NB4 (cell line): ENCODE data around the gene ALG1.
A peak's percentile ranks its signal among the peaks of the same experiment; 100 is the strongest.

Source experiments
- DNase-seq: peaks from one replicate; pipeline ENCODE4 v3.0.0; 2010; ENCODE audit warnings: low read depth
- H3K4me3 ChIP-seq: one replicate; pipeline ENCODE4 v1.5.1; 2011; ENCODE audit warnings: mild to moderate bottlenecking, low read depth, low read length, moderate library complexity
- CTCF ChIP-seq: IDR thresholded peaks from one replicate; pipeline ENCODE4 v1.5.1; 2012; ENCODE audit warnings: low read depth, low read length
- MAX ChIP-seq: IDR thresholded peaks from 2 replicates; pipeline ENCODE4 v1.6.1; 2011; ENCODE audit warnings: low read depth, low read length
- MYC ChIP-seq: IDR thresholded peaks from 2 replicates; pipeline ENCODE4 v1.6.1; 2011; ENCODE audit warnings: low read depth, low read length
- POLR2A ChIP-seq: IDR thresholded peaks from 2 replicates; pipeline ENCODE4 v1.6.1; 2011; ENCODE audit warnings: mild to moderate bottlenecking; ENCODE audit not compliant: insufficient read length; ENCODE audit errors: extremely low read depth

The ALG1 gene

GRCh38 chr16:5027575-5028235 is 43.9 kb upstream of the ALG1 start:
- H3K4me3 ChIP-seq = no peak overlapping the region
- DNase-seq = no peak
- TF ChIP-seq MAX (no peak), CTCF (no peak), POLR2A (no peak), MYC (no peak)

- no peak for DNase-seq
- H3K4me3 ChIP-seq = no peak overlapping the region
- TF ChIP-seq CTCF (no peak), POLR2A (no peak), MYC (no peak), MAX (no peak)
These were observed 42.6 kb upstream of the ALG1 start for GRCh38 chr16:5028950-5029475.

- no peak for DNase-seq
- no peak overlapping the region for H3K4me3 ChIP-seq
- TF ChIP-seq POLR2A (no peak), MYC (no peak), CTCF (no peak), MAX (no peak)
These were observed 41.3 kb upstream of the ALG1 start for GRCh38 chr16:5030251-5030870.

- TF ChIP-seq POLR2A = no peak
- no peak overlapping the region for H3K4me3 ChIP-seq
- DNase-seq = no peak
These were observed 40.0 kb upstream of the ALG1 start for GRCh38 chr16:5031601-5032000.

GRCh38 chr16:5032748-5033167 is 38.9 kb upstream of the ALG1 start:
- no peak for DNase-seq
- TF ChIP-seq POLR2A = no peak
- peak overlapping the region; percentile 80 for H3K4me3 ChIP-seq

- peak within 1 kb of the TSS; percentile 80 for H3K4me3 ChIP-seq
- peak; percentile 84 for DNase-seq
- TF ChIP-seq MAX = peak; percentile 94
- no peak for TF ChIP-seq CTCF
- TF ChIP-seq MYC = peak; percentile 60
These were observed 38.1 kb upstream of the ALG1 start, which contains the start of gene NAGPA for GRCh38 chr16:5033256-5034166. NAGPA (minus strand) TSS chr16:5033935; CDS start chr16:5033914, 21 bp downstream.
